HepG2 (cell line): ENCODE data around the gene PTPA. TPM values are rescaled to one million over a fixed set of nuclear protein-coding genes. Genes with fewer than 3 reads are reported as not detected.

Experiments used
- ARID2 ChIP-seq: sonication (generic); formaldehyde crosslinking; IDR thresholded peaks from 2 replicates; pipeline ENCODE4 v1.8.1; 2022; ENCODE audit warnings: mild to moderate bottlenecking, missing genetic modification reagents, borderline replicate concordance
- HCFC1 ChIP-seq: fragments of 150-350 bp; IDR thresholded peaks from 2 replicates; pipeline ENCODE4 v1.6.1; 2014; ENCODE audit warnings: low read depth, low read length
- HNF1A ChIP-seq, 2 experiments: sonication (generic) in 1 of 2; formaldehyde crosslinking in 1 of 2; IDR thresholded peaks; 2 replicates each; pipeline versions ENCODE4 v1.4.0 to v1.6.1; 2016 to 2020; ENCODE audit warnings: borderline replicate concordance in 1 of 2, low read depth in 1 of 2, mild to moderate bottlenecking in 1 of 2, missing genetic modification reagents in 1 of 2
- MTA3 ChIP-seq: sonication (generic); formaldehyde crosslinking; IDR thresholded peaks from 2 replicates; pipeline ENCODE4 v1.4.0; 2020; ENCODE audit warnings: missing genetic modification reagents
- NCOR1 ChIP-seq: fragments of 200-600 bp; sonication (generic); IDR thresholded peaks from 2 replicates; pipeline ENCODE4 v1.7.0; 2017; ENCODE audit warnings: antibody characterized with exemption, low read length, borderline replicate concordance
- RAD51 ChIP-seq: fragments of 450-650 bp; IDR thresholded peaks from 2 replicates; pipeline ENCODE4 v1.6.1; 2016; ENCODE audit warnings: borderline replicate concordance
- SP1 ChIP-seq, 2 experiments: fragments of 450-650 bp in 1 of 2; sonication (generic) in 1 of 2; formaldehyde crosslinking in 1 of 2; IDR thresholded peaks; 2 replicates each; pipeline versions ENCODE4 v1.4.0 to v1.6.1; 2016 to 2020; ENCODE audit warnings: missing genetic modification reagents in 1 of 2
- ZFP37 ChIP-seq: sonication (generic); formaldehyde crosslinking; IDR thresholded peaks from 2 replicates; pipeline ENCODE4 v1.4.0; 2020; ENCODE audit warnings: missing genetic modification reagents, borderline replicate concordance
- ZNF20 ChIP-seq: sonication (generic); formaldehyde crosslinking; IDR thresholded peaks from 2 replicates; pipeline ENCODE4 v1.4.0; 2020; ENCODE audit warnings: mild to moderate bottlenecking, moderate library complexity, missing genetic modification reagents
- ZNF225 ChIP-seq: sonication (generic); formaldehyde crosslinking; IDR thresholded peaks from 2 replicates; pipeline ENCODE4 v1.4.0; 2020; ENCODE audit warnings: mild to moderate bottlenecking, missing genetic modification reagents
- ZNF337 ChIP-seq: sonication (generic); formaldehyde crosslinking; IDR thresholded peaks from 2 replicates; pipeline ENCODE4 v1.5.1; 2020; ENCODE audit warnings: missing genetic modification reagents, low read depth, mild to moderate bottlenecking, borderline replicate concordance
- ZNF430 ChIP-seq: sonication (generic); formaldehyde crosslinking; IDR thresholded peaks from 2 replicates; pipeline ENCODE4 v1.9.0; 2021; ENCODE audit warnings: mild to moderate bottlenecking, missing genetic modification reagents
- ZNF607 ChIP-seq: sonication (generic); formaldehyde crosslinking; IDR thresholded peaks from 2 replicates; pipeline ENCODE4 v1.5.1; 2020; ENCODE audit warnings: missing genetic modification reagents, mild to moderate bottlenecking, borderline replicate concordance
- ZNF768 ChIP-seq: sonication (generic); formaldehyde crosslinking; IDR thresholded peaks from 2 replicates; pipeline ENCODE4 v1.4.0; 2020; ENCODE audit warnings: missing genetic modification reagents
- ZNF83 ChIP-seq: sonication (generic); formaldehyde crosslinking; IDR thresholded peaks from 2 replicates; pipeline ENCODE4 v1.4.0; 2020; ENCODE audit warnings: missing genetic modification reagents, mild to moderate bottlenecking, borderline replicate concordance
- ZSCAN22 ChIP-seq: sonication (generic); formaldehyde crosslinking; IDR thresholded peaks from 2 replicates; pipeline ENCODE4 v1.4.0; 2020; ENCODE audit warnings: mild to moderate bottlenecking, missing genetic modification reagents
- ZZZ3 ChIP-seq: sonication (generic); formaldehyde crosslinking; IDR thresholded peaks from 2 replicates; pipeline ENCODE4 v1.4.0; 2020; ENCODE audit warnings: missing genetic modification reagents, mild to moderate bottlenecking, borderline replicate concordance
- polyA plus RNA-seq, 8 experiments: library from polyadenylated mRNA; depleted of rRNA in 3 of 8; stranded (reverse) in 7 of 8; unstranded in 1 of 8; fragments of >200 nt; fragmentation: Illumina TruSeq in 4 of 8; extraction: Trizol in 4 of 8; gene quantifications; 2 replicates each; pipeline versions ENCODE4 v1.2.1 to v1.2.3, GENCODE V29; 2011 to 2016; ENCODE audit warnings: low read depth in 4 of 8, missing spikeins in 1 of 8, mixed read lengths in 1 of 8; ENCODE audit not compliant: insufficient read depth in 1 of 8
- total RNA-seq, 5 experiments: library from RNA; depleted of rRNA; stranded (reverse); fragments of >200 nt; fragmentation: Illumina TruSeq; extraction: Trizol; gene quantifications; 2 replicates each; pipeline ENCODE4 v1.2.3, GENCODE V29; 2016; ENCODE audit warnings: low read depth in 1 of 5
- TF ChIP-seq, protein P1 (sequence below): sonication (generic); formaldehyde crosslinking; IDR thresholded peaks from 2 replicates; pipeline ENCODE4 v1.5.0; 2020; ENCODE audit warnings: mild to moderate bottlenecking, missing genetic modification reagents
- TF ChIP-seq, protein P2 (sequence below): conservative IDR thresholded peaks from 2 replicates; pipeline ENCODE4 v1.6.1; 2018; ENCODE audit warnings: missing genetic modification reagents

The PTPA gene
- total and polyA plus RNA-seq, 2 of the 13 experiments (the other 11 are each of a cell fraction or from before 2014, with no cell fraction given), result 79.3 to 105 TPM

- TF ChIP-seq, protein P1, sequence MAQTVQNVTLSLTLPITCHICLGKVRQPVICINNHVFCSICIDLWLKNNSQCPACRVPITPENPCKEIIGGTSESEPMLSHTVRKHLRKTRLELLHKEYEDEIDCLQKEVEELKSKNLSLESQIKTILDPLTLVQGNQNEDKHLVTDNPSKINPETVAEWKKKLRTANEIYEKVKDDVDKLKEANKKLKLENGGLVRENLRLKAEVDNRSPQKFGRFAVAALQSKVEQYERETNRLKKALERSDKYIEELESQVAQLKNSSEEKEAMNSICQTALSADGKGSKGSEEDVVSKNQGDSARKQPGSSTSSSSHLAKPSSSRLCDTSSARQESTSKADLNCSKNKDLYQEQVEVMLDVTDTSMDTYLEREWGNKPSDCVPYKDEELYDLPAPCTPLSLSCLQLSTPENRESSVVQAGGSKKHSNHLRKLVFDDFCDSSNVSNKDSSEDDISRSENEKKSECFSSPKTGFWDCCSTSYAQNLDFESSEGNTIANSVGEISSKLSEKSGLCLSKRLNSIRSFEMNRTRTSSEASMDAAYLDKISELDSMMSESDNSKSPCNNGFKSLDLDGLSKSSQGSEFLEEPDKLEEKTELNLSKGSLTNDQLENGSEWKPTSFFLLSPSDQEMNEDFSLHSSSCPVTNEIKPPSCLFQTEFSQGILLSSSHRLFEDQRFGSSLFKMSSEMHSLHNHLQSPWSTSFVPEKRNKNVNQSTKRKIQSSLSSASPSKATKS (CRISPR knock-in tag), result no peak
- TF ChIP-seq MTA3 (no peak), ZSCAN22 (CRISPR knock-in tag) (no peak), HCFC1 (no peak), ZNF607 (CRISPR knock-in tag) (peak; percentile 53), NCOR1 (no peak), ZNF337 (CRISPR knock-in tag) (no peak), SP1 (IDR thresholded peaks at IDR 0.05) (no peak), SP1 (CRISPR knock-in tag; IDR thresholded peaks at IDR 0.05) (no peak; the same call in 1 of the 2 replicates), ZNF83 (0 out of 2 replicates have a peak, but pooled peaks have one; percentile 59), ZNF430 (peak; percentile 44; the same call in 1 of the 2 replicates), RAD51 (no peak), ARID2 (CRISPR knock-in tag) (no peak), ZZZ3 (CRISPR knock-in tag) (no peak), ZNF768 (CRISPR knock-in tag) (peak; percentile 16; the same call in 1 of the 2 replicates), ZNF20 (no peak), ZFP37 (CRISPR knock-in tag) (no peak), HNF1A (IDR thresholded peaks at IDR 0.05; ENCODE audit: low read depth) (no peak), HNF1A (CRISPR knock-in tag; IDR thresholded peaks at IDR 0.05; ENCODE audit: borderline replicate concordance) (no peak), ZNF225 (CRISPR knock-in tag) (no peak; the same call in 1 of the 2 replicates)
- TF ChIP-seq, protein P2, sequence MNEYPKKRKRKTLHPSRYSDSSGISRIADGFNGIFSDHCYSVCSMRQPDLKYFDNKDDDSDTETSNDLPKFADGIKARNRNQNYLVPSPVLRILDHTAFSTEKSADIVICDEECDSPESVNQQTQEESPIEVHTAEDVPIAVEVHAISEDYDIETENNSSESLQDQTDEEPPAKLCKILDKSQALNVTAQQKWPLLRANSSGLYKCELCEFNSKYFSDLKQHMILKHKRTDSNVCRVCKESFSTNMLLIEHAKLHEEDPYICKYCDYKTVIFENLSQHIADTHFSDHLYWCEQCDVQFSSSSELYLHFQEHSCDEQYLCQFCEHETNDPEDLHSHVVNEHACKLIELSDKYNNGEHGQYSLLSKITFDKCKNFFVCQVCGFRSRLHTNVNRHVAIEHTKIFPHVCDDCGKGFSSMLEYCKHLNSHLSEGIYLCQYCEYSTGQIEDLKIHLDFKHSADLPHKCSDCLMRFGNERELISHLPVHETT, result no peak; the same call in 1 of the 2 replicates
Measured at GRCh38 chr9:129139233-129139992, 28.2 kb downstream of the PTPA start (continued).
